ENCODE measurements around the gene PCED1B. TPM values are rescaled to one million over a fixed set of nuclear protein-coding genes. Genes with fewer than 3 reads are reported as not detected.

The PCED1B gene
- total RNA-seq, 1 donor from 2014 or later, result 65.4 TPM

- CTCF ChIA-PET, result interaction anchor here (0.8 kb wide), 1 partner anchor 32 kb away, joined by 3 read pairs; no protein-coding TSS in a partner anchor
- TF ChIP-seq, protein P1, sequence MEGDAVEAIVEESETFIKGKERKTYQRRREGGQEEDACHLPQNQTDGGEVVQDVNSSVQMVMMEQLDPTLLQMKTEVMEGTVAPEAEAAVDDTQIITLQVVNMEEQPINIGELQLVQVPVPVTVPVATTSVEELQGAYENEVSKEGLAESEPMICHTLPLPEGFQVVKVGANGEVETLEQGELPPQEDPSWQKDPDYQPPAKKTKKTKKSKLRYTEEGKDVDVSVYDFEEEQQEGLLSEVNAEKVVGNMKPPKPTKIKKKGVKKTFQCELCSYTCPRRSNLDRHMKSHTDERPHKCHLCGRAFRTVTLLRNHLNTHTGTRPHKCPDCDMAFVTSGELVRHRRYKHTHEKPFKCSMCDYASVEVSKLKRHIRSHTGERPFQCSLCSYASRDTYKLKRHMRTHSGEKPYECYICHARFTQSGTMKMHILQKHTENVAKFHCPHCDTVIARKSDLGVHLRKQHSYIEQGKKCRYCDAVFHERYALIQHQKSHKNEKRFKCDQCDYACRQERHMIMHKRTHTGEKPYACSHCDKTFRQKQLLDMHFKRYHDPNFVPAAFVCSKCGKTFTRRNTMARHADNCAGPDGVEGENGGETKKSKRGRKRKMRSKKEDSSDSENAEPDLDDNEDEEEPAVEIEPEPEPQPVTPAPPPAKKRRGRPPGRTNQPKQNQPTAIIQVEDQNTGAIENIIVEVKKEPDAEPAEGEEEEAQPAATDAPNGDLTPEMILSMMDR (IDR thresholded peaks at IDR 0.05), result no peak
- H3K9me3 Mint-ChIP-seq, result peaks cover 4% of the 10 kb centered on the region
- H3K4me1 Mint-ChIP-seq, result no peaks in the 10 kb centered on the region
- H3K27ac Mint-ChIP-seq, result no peak overlapping the region
- intact Hi-C loops (cut with micrococcal nuclease), result no loop called here
- DNase-seq, result no peak
- H3K27me3 Mint-ChIP-seq, result no peaks in the 10 kb centered on the region
- POLR2A ChIA-PET, result no interaction called here
- no peak for ATAC-seq (ENCODE audit: low read depth)
- H3K4me3 Mint-ChIP-seq, result no peak overlapping the region
- H3K36me3 Mint-ChIP-seq (ENCODE audit: low read depth), result peaks cover 12% of the 10 kb centered on the region
Observed at GRCh38 chr12:47149146-47149545, 69.7 kb downstream of the PCED1B start.

- POLR2A ChIA-PET, result no interaction called here
- ATAC-seq (ENCODE audit: low read depth) (no peak), DNase-seq (no peak)
- H3K4me3 Mint-ChIP-seq, result no peak overlapping the region
- peaks cover 4% of the 10 kb centered on the region for H3K9me3 Mint-ChIP-seq
- CTCF ChIA-PET, result no interaction called here
- intact Hi-C loops (cut with micrococcal nuclease), result no loop called here
- peaks cover 4% of the 10 kb centered on the region for H3K4me1 Mint-ChIP-seq
- no peak overlapping the region for H3K27ac Mint-ChIP-seq
- TF ChIP-seq, protein P1 (IDR thresholded peaks at IDR 0.05), result no peak
- peaks cover 10% of the 10 kb centered on the region for H3K36me3 Mint-ChIP-seq (ENCODE audit: low read depth)
- H3K27me3 Mint-ChIP-seq, result no peaks in the 10 kb centered on the region
Observed at GRCh38 chr12:47152095-47152494, 72.7 kb downstream of the PCED1B start.

GRCh38 chr12:47155457-47156166 lies 76.2 kb downstream of the PCED1B start:
- Mint-ChIP-seq H3K27me3 (no peaks in the 10 kb centered on the region), H3K4me1 (peaks cover 8% of the 10 kb centered on the region), H3K36me3 (ENCODE audit: low read depth) (peaks cover 13% of the 10 kb centered on the region), H3K27ac (no peak overlapping the region), H3K9me3 (peaks cover 4% of the 10 kb centered on the region), H3K4me3 (no peak overlapping the region)
- DNase-seq (no peak), ATAC-seq (ENCODE audit: low read depth) (no peak)
- POLR2A ChIA-PET, result no interaction called here
- CTCF ChIA-PET, result interaction anchor here (1.8 kb wide), 1 partner anchor 11 kb away, joined by 3 read pairs; no protein-coding TSS in a partner anchor
- TF ChIP-seq, protein P1 (IDR thresholded peaks at IDR 0.05), result no peak
- intact Hi-C loops (cut with micrococcal nuclease), result no loop called here

DNA sequence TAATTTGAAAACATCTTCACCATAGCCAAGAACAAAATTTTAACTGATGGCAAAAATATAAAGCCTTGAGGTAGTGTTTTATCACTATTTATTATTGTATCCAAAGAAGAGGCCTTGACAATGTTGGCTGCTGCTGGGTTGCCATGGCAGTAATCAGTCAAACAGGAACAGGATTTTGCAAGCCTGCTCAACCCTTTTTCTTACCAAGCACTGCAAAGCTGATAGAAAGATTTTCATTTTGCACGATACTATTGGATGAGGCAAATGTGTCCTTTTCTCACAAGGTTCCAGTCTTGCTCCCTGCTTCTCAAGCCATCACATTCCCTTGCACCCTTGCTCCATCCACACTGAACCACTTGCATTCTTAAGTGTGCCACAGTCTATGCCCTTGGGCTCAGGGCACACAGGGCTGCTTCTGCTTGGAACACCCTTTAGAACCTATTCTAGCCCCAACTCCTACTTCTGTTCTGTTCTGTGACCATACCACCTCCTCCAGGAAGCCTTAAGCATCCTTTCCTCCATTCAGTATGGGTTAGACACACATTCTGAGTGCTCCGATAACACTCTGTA lies 76.8 kb downstream of the PCED1B start:
- Mint-ChIP-seq H3K9me3 (peaks cover 4% of the 10 kb centered on the region), H3K27ac (no peak overlapping the region), H3K36me3 (ENCODE audit: low read depth) (peaks cover 14% of the 10 kb centered on the region), H3K4me3 (no peak overlapping the region), H3K27me3 (no peaks in the 10 kb centered on the region), H3K4me1 (peaks cover 12% of the 10 kb centered on the region)
- ChIA-PET POLR2A (no interaction called here), CTCF (interaction anchor here (1.8 kb wide), 1 partner anchor 10 kb away, joined by 3 read pairs; no protein-coding TSS in a partner anchor)
- no peak for ATAC-seq (ENCODE audit: low read depth)
- intact Hi-C loops (cut with micrococcal nuclease), result no loop called here
- DNase-seq, result no peak
- TF ChIP-seq, protein P1 (IDR thresholded peaks at IDR 0.05), result no peak

GRCh38 chr12:47158792-47159191 lies 79.4 kb downstream of the PCED1B start:
- no peak for DNase-seq
- TF ChIP-seq, protein P1 (IDR thresholded peaks at IDR 0.05), result no peak
- POLR2A ChIA-PET, result interaction anchor here (0.6 kb wide), 1 partner anchor 20 kb away, joined by 8 read pairs; no protein-coding TSS in a partner anchor
- H3K27me3 Mint-ChIP-seq, result no peaks in the 10 kb centered on the region
- peaks cover 25% of the 10 kb centered on the region for H3K36me3 Mint-ChIP-seq (ENCODE audit: low read depth)
- H3K4me1 Mint-ChIP-seq, result peaks cover 14% of the 10 kb centered on the region
- CTCF ChIA-PET, result no interaction called here
- intact Hi-C loops (cut with micrococcal nuclease), result no loop called here
- no peak overlapping the region for H3K27ac Mint-ChIP-seq
- peaks cover 2% of the 10 kb centered on the region for H3K9me3 Mint-ChIP-seq
- ATAC-seq (ENCODE audit: low read depth), result no peak
- no peak overlapping the region for H3K4me3 Mint-ChIP-seq

Data from activated B cell treated with CpG ODN at 0.5 μM for 24 hours (primary cell).